ENCODE measurements around the gene ASTN2.

Gene ASTN2

GRCh38 chr9:116639251-116639741, 775.6 kb downstream of the ASTN2 start:
- DNase-seq (ENCODE audit: insufficient read length, low spot score) (no peak), FAIRE-seq (peak; percentile 81)
- no peak for TF ChIP-seq POLR2A (IDR thresholded peaks at IDR 0.05; ENCODE audit: low read depth, low read length)

GRCh38 chr9:116635908-116636307, 778.9 kb downstream of the ASTN2 start:
- peak; percentile 78 for FAIRE-seq
- no peak for TF ChIP-seq POLR2A (IDR thresholded peaks at IDR 0.05; ENCODE audit: low read depth, low read length)
- no peak for DNase-seq (ENCODE audit: insufficient read length, low spot score)

- DNase-seq (ENCODE audit: insufficient read length, low spot score) (no peak), FAIRE-seq (peak; percentile 93)
- TF ChIP-seq POLR2A (IDR thresholded peaks at IDR 0.05; ENCODE audit: low read depth, low read length): no peak
These were observed 781.6 kb downstream of the ASTN2 start for GRCh38 chr9:116632990-116633838.

- no peak for TF ChIP-seq POLR2A (IDR thresholded peaks at IDR 0.05; ENCODE audit: low read depth, low read length)
- FAIRE-seq (no peak), DNase-seq (ENCODE audit: insufficient read length, low spot score) (no peak)
These were observed 785.2 kb downstream of the ASTN2 start for GRCh38 chr9:116629634-116630033.

GRCh38 chr9:116628716-116629115, 786.1 kb downstream of the ASTN2 start:
- TF ChIP-seq POLR2A (IDR thresholded peaks at IDR 0.05; ENCODE audit: low read depth, low read length): no peak
- DNase-seq (ENCODE audit: insufficient read length, low spot score): no peak
- peak; percentile 48 for FAIRE-seq

GRCh38 chr9:116627433-116627832, 787.4 kb downstream of the ASTN2 start:
- DNase-seq (ENCODE audit: insufficient read length, low spot score): no peak
- no peak for TF ChIP-seq POLR2A (IDR thresholded peaks at IDR 0.05; ENCODE audit: low read depth, low read length)
- FAIRE-seq: no peak

GRCh38 chr9:116626762-116627161, 788.1 kb downstream of the ASTN2 start:
- no peak for FAIRE-seq
- DNase-seq (ENCODE audit: insufficient read length, low spot score): no peak
- TF ChIP-seq POLR2A (IDR thresholded peaks at IDR 0.05; ENCODE audit: low read depth, low read length): no peak

- DNase-seq (ENCODE audit: insufficient read length, low spot score): no peak
- TF ChIP-seq POLR2A (IDR thresholded peaks at IDR 0.05; ENCODE audit: low read depth, low read length): no peak
- FAIRE-seq: peak; percentile 27
These were observed 791.1 kb downstream of the ASTN2 start for GRCh38 chr9:116623715-116624114.

- no peak for DNase-seq (ENCODE audit: insufficient read length, low spot score)
- FAIRE-seq: no peak
- TF ChIP-seq POLR2A (IDR thresholded peaks at IDR 0.05; ENCODE audit: low read depth, low read length): no peak
These were observed 797.5 kb downstream of the ASTN2 start for GRCh38 chr9:116617389-116617788.

- no peak for DNase-seq (ENCODE audit: insufficient read length, low spot score)
- FAIRE-seq: peak; percentile 94
- TF ChIP-seq POLR2A (IDR thresholded peaks at IDR 0.05; ENCODE audit: low read depth, low read length): no peak
These were observed 798.4 kb downstream of the ASTN2 start for GRCh38 chr9:116616304-116616914.

- TF ChIP-seq POLR2A (IDR thresholded peaks at IDR 0.05; ENCODE audit: low read depth, low read length): no peak
- DNase-seq (ENCODE audit: insufficient read length, low spot score): no peak
- peak; percentile 78 for FAIRE-seq
These were observed 806.8 kb downstream of the ASTN2 start for GRCh38 chr9:116608064-116608463.

- no peak for TF ChIP-seq POLR2A (IDR thresholded peaks at IDR 0.05; ENCODE audit: low read depth, low read length)
- DNase-seq (ENCODE audit: insufficient read length, low spot score) (no peak), FAIRE-seq (no peak)
These were observed 808.9 kb downstream of the ASTN2 start for GRCh38 chr9:116605904-116606341.

- FAIRE-seq (no peak), DNase-seq (ENCODE audit: insufficient read length, low spot score) (no peak)
- TF ChIP-seq POLR2A (IDR thresholded peaks at IDR 0.05; ENCODE audit: low read depth, low read length): no peak
These were observed 809.8 kb downstream of the ASTN2 start for GRCh38 chr9:116605060-116605459.

GRCh38 chr9:116604251-116604650, 810.6 kb downstream of the ASTN2 start:
- no peak for FAIRE-seq
- no peak for TF ChIP-seq POLR2A (IDR thresholded peaks at IDR 0.05; ENCODE audit: low read depth, low read length)
- no peak for DNase-seq (ENCODE audit: insufficient read length, low spot score)
